A673 (cell line): Measurements from ENCODE around the gene FASTK. TPM values are rescaled to one million over a fixed set of nuclear protein-coding genes. Genes with fewer than 3 reads are reported as not detected.

ENCODE experiments used
- BruUV-seq: library from RNA; stranded (reverse); fragments of 400-500 nt; replicated peaks from 2 replicates; lab custom pipeline; 2021; lab: Mats Ljungman, UMichigan
- CTCF ChIA-PET: fragments of 300-600 bp; sonication (Branson Sonifier 250); formaldehyde crosslinking; loops from one replicate; lab custom pipeline; 2022; ENCODE audit warnings: antibody characterized with exemption; lab: Charles Lee
- POLR2A ChIA-PET: fragments of 300-600 bp; sonication (Branson Sonifier 250); formaldehyde crosslinking; loops from one replicate; lab custom pipeline; 2022; ENCODE audit warnings: antibody characterized with exemption; ENCODE audit not compliant: low non-redundant PET; lab: Charles Lee
- DNase-seq: peaks from one replicate; pipeline ENCODE4 v3.0.0-alpha.2; 2015; ENCODE audit warnings: low spot score
- H3K27ac ChIP-seq: fragments of 200-600 bp; sonication (generic); 2 replicates; pipeline ENCODE4 v1.5.1; 2016; ENCODE audit warnings: mixed run types, low read depth, mild to moderate bottlenecking, mixed read lengths, antibody characterized with exemption, low read length; ENCODE audit not compliant: poor library complexity, severe bottlenecking
- H3K27me3 ChIP-seq: fragments of 200-600 bp; sonication (generic); replicated peaks from 2 replicates; pipeline ENCODE4 v1.6.1; 2017; ENCODE audit warnings: mixed run types, low read depth, mild to moderate bottlenecking, mixed read lengths, antibody characterized with exemption, low read length; ENCODE audit not compliant: insufficient read depth, poor library complexity
- H3K36me3 ChIP-seq: fragments of 200-600 bp; sonication (generic); 2 replicates; pipeline ENCODE4 v1.6.1; 2016; ENCODE audit warnings: mixed run types, mild to moderate bottlenecking, mixed read lengths, antibody characterized with exemption, low read length; ENCODE audit not compliant: insufficient read depth, poor library complexity, severe bottlenecking
- H3K4me1 ChIP-seq: fragments of 200-600 bp; sonication (generic); 2 replicates; pipeline ENCODE4 v1.6.1; 2017; ENCODE audit warnings: mixed run types, mild to moderate bottlenecking, mixed read lengths, antibody characterized with exemption, low read length; ENCODE audit not compliant: insufficient read depth, poor library complexity, severe bottlenecking
- H3K4me3 ChIP-seq: fragments of 200-600 bp; sonication (generic); 2 replicates; pipeline ENCODE4 v1.5.1; 2016; ENCODE audit warnings: low read depth, mixed run types, mild to moderate bottlenecking, mixed read lengths, low read length; ENCODE audit not compliant: poor library complexity, severe bottlenecking
- H3K9me3 ChIP-seq: fragments of 200-600 bp; sonication (generic); 2 replicates; pipeline ENCODE4 v1.6.1; 2016; ENCODE audit warnings: mixed run types, low read depth, mild to moderate bottlenecking, mixed read lengths, antibody characterized with exemption, low read length; ENCODE audit not compliant: poor library complexity, severe bottlenecking
- CTCF ChIP-seq: fragments of 300-800, 200-600 bp; sonication (generic); conservative IDR thresholded peaks from 2 replicates; pipeline ENCODE4 v1.5.1; 2017; ENCODE audit warnings: low read depth, mild to moderate bottlenecking, antibody characterized with exemption, low read length, moderate library complexity, mixed read lengths
- EZH2 ChIP-seq: fragments of 200-600 bp; sonication (generic); IDR thresholded peaks from 2 replicates; pipeline ENCODE4 v1.6.1; 2017; ENCODE audit warnings: borderline replicate concordance, low read depth, mild to moderate bottlenecking, mixed read lengths, antibody characterized with exemption, low read length; ENCODE audit not compliant: poor library complexity, severe bottlenecking
- intact Hi-C: fragments of 100-400 bp; cut with micrococcal nuclease; formaldehyde crosslinking; loops from one replicate; pipeline ENCODE4 v1.10.0; 2022; ENCODE audit not compliant: unreplicated experiment
- total RNA-seq: library from RNA; stranded (reverse); gene quantifications from 2 replicates; pipeline ENCODE4 v1.2.3, GENCODE V29; 2021

FASTK gene
- total RNA-seq, 1 experiment from 2014 or later: 80.5 TPM

GRCh38 chr7:151102991-151103390 is 22.4 kb upstream of the FASTK start:
- ChIA-PET CTCF (no interaction called here), POLR2A (no interaction called here)
- no peaks in the 10 kb centered on the region for H3K9me3 ChIP-seq

GRCh38 chr7:151101621-151102396 is 21.2 kb upstream of the FASTK start:
- BruUV-seq: no TSS peak
- H3K4me1 ChIP-seq: no peaks in the 10 kb centered on the region
- TF ChIP-seq CTCF (no peak), EZH2 (no peak)
- H3K36me3 ChIP-seq: no peaks in the 10 kb centered on the region
- ChIA-PET CTCF (no interaction called here), POLR2A (no interaction called here)
- H3K4me3 ChIP-seq: no peak overlapping the region
- intact Hi-C loops: no loop called here
- no peaks in the 10 kb centered on the region for H3K9me3 ChIP-seq
- H3K27me3 ChIP-seq: no peaks in the 10 kb centered on the region
- DNase-seq: no peak
- no peak overlapping the region for H3K27ac ChIP-seq

More at GRCh38 chr7:151102991-151103390, 22.4 kb upstream of the FASTK start:
- no TSS peak for BruUV-seq
- intact Hi-C loops: no loop called here
- H3K27me3 ChIP-seq: no peaks in the 10 kb centered on the region
- no peak for DNase-seq
- H3K36me3 ChIP-seq: no peaks in the 10 kb centered on the region
- H3K4me3 ChIP-seq: no peak overlapping the region
- no peaks in the 10 kb centered on the region for H3K4me1 ChIP-seq
- TF ChIP-seq EZH2: no peak
- TF ChIP-seq CTCF: no peak
- no peak overlapping the region for H3K27ac ChIP-seq

- H3K9me3 ChIP-seq: no peaks in the 10 kb centered on the region
- no peak overlapping the region for H3K27ac ChIP-seq
- H3K4me3 ChIP-seq: no peak overlapping the region
- H3K4me1 ChIP-seq: no peaks in the 10 kb centered on the region
- intact Hi-C loops: no loop called here
- no TSS peak for BruUV-seq
- ChIA-PET CTCF (no interaction called here), POLR2A (interaction anchor here (0.6 kb wide), 1 partner anchor 25 kb away, joined by 4 read pairs; no protein-coding TSS in a partner anchor)
- no peaks in the 10 kb centered on the region for H3K27me3 ChIP-seq
- H3K36me3 ChIP-seq: no peaks in the 10 kb centered on the region
- TF ChIP-seq CTCF: no peak
- TF ChIP-seq EZH2: no peak
- DNase-seq: no peak
These were observed 20.3 kb upstream of the FASTK start for GRCh38 chr7:151100921-151101320.
